Hepatocyte (in vitro differentiated cells): ENCODE measurements around the gene CEP131.
"Not testable (repeated sequence)": the region's sequence is repeated elsewhere in the genome, so short reads cannot be mapped to it uniquely, and the experiment has no call there.

Source experiments
- EZH2 ChIP-seq: fragments of 200-600 bp; sonication (generic); IDR thresholded peaks from 2 replicates; pipeline ENCODE4 v1.6.1; 2016; ENCODE audit warnings: antibody characterized with exemption, mild to moderate bottlenecking, borderline replicate concordance
- EZH2phosphoT487 ChIP-seq: fragments of 200-600 bp; sonication (generic); IDR thresholded peaks from one replicate; pipeline ENCODE4 v1.6.1; 2018; ENCODE audit warnings: antibody characterized with exemption, mild to moderate bottlenecking, low read depth, moderate library complexity; ENCODE audit not compliant: unreplicated experiment, severe bottlenecking
- TF ChIP-seq, protein P1 (sequence below): fragments of 200-600 bp; sonication (generic); IDR thresholded peaks from 2 replicates; pipeline ENCODE4 v1.5.1; 2016; ENCODE audit warnings: antibody characterized with exemption, mild to moderate bottlenecking; ENCODE audit not compliant: poor library complexity

DNA sequence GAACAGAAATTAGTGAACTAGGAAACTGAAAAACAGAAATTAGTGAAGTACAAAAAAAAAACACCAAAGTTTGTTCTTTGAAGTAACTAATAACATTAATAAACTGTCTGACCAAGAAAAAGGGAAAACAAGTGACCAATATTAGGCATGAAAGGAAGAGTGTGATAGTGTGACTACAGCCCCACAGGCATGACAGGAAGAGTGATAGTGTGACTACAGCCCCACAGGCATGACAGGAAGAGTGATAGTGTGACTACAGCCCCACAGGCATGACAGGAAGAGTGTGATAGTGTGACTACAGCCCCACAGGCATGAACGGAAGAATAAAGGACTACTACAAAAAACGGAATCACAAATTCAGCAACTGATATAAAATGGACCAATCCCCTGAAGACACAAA, 4.9 kb upstream of the CEP131 start:
- TF ChIP-seq, protein P1, sequence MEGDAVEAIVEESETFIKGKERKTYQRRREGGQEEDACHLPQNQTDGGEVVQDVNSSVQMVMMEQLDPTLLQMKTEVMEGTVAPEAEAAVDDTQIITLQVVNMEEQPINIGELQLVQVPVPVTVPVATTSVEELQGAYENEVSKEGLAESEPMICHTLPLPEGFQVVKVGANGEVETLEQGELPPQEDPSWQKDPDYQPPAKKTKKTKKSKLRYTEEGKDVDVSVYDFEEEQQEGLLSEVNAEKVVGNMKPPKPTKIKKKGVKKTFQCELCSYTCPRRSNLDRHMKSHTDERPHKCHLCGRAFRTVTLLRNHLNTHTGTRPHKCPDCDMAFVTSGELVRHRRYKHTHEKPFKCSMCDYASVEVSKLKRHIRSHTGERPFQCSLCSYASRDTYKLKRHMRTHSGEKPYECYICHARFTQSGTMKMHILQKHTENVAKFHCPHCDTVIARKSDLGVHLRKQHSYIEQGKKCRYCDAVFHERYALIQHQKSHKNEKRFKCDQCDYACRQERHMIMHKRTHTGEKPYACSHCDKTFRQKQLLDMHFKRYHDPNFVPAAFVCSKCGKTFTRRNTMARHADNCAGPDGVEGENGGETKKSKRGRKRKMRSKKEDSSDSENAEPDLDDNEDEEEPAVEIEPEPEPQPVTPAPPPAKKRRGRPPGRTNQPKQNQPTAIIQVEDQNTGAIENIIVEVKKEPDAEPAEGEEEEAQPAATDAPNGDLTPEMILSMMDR: not testable (repeated sequence)
- not testable (repeated sequence) for TF ChIP-seq EZH2phosphoT487, EZH2
